ENCODE results near the gene IFT43.

DNA sequence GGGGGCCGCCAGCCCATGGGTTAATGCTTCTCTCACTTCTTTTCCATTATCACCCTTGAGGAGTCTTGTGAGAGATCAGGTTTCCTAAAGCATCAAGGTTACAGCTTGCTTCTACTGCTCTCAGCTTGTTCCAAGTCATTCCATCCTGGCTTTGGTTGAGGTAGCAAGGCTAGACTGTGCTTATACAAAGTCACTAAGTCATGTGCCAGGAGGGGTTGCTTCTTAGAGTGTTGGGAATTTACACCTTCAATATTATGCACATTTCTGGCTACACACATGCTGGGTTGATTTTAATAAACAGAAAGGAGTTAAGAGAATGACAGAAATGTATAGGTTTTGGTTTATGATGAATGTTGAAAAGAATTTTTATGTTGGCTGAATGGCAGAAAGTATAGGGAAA lies 21.8 kb downstream of the IFT43 start:
- TF ChIP-seq, protein P1, sequence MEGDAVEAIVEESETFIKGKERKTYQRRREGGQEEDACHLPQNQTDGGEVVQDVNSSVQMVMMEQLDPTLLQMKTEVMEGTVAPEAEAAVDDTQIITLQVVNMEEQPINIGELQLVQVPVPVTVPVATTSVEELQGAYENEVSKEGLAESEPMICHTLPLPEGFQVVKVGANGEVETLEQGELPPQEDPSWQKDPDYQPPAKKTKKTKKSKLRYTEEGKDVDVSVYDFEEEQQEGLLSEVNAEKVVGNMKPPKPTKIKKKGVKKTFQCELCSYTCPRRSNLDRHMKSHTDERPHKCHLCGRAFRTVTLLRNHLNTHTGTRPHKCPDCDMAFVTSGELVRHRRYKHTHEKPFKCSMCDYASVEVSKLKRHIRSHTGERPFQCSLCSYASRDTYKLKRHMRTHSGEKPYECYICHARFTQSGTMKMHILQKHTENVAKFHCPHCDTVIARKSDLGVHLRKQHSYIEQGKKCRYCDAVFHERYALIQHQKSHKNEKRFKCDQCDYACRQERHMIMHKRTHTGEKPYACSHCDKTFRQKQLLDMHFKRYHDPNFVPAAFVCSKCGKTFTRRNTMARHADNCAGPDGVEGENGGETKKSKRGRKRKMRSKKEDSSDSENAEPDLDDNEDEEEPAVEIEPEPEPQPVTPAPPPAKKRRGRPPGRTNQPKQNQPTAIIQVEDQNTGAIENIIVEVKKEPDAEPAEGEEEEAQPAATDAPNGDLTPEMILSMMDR (IDR thresholded peaks at IDR 0.05): no peak
- TF ChIP-seq EZH2 (IDR thresholded peaks at IDR 0.05): no peak
- TF ChIP-seq EZH2phosphoT487 (IDR thresholded peaks at IDR 0.05): no peak

Measured in neural progenitor cell (in vitro differentiated cells).